ENCODE data around the gene RFPL1.

GRCh38 chr22:29408940-29409339, 29.4 kb upstream of the RFPL1 start:
- TF ChIP-seq CTCF (IDR thresholded peaks at IDR 0.05) (no peak), POLR2A (IDR thresholded peaks at IDR 0.05) (no peak)
